HG03457 (cell line): ENCODE results near the gene SH3RF3.
"Not testable (repeated sequence)": the region's sequence is repeated elsewhere in the genome, so short reads cannot be mapped to it uniquely, and the experiment has no call there.

Experiments used
- ATAC-seq: cut with Tn5 transposase; IDR thresholded peaks from one replicate; pipeline ENCODE4 v1.9.1; 2021; ENCODE audit warnings: moderate number of reproducible peaks; ENCODE audit not compliant: unreplicated experiment

SH3RF3 gene

GRCh38 chr2:109528811-109529501 is 400.0 kb downstream of the SH3RF3 start:
- ATAC-seq: no peak

- no peak for ATAC-seq
These were observed 400.8 kb downstream of the SH3RF3 start for GRCh38 chr2:109529532-109530449.

- ATAC-seq: no peak
These were observed 401.7 kb downstream of the SH3RF3 start for GRCh38 chr2:109530712-109531111.

GRCh38 chr2:109531221-109531620 is 402.2 kb downstream of the SH3RF3 start:
- ATAC-seq: no peak

GRCh38 chr2:109531896-109532727 is 403.1 kb downstream of the SH3RF3 start:
- no peak for ATAC-seq

- ATAC-seq: no peak
These were observed 403.7 kb downstream of the SH3RF3 start for GRCh38 chr2:109532728-109533076.

- ATAC-seq: no peak
These were observed 404.8 kb downstream of the SH3RF3 start for GRCh38 chr2:109533823-109534222.

GRCh38 chr2:109535217-109535946 is 406.4 kb downstream of the SH3RF3 start:
- no peak for ATAC-seq

GRCh38 chr2:109536556-109536955 is 407.6 kb downstream of the SH3RF3 start:
- not testable (repeated sequence) for ATAC-seq

- ATAC-seq: no peak
These were observed 408.7 kb downstream of the SH3RF3 start for GRCh38 chr2:109537565-109538222.

GRCh38 chr2:109538546-109538945 is 409.5 kb downstream of the SH3RF3 start:
- ATAC-seq: no peak

GRCh38 chr2:109542384-109542783 is 413.4 kb downstream of the SH3RF3 start:
- ATAC-seq: no peak

GRCh38 chr2:109545828-109546713 is 417.1 kb downstream of the SH3RF3 start:
- ATAC-seq: no peak

GRCh38 chr2:109547280-109547679 is 418.3 kb downstream of the SH3RF3 start:
- ATAC-seq: no peak

- ATAC-seq: no peak
These were observed 420.1 kb downstream of the SH3RF3 start for GRCh38 chr2:109549016-109549590.
